ENCODE data around the gene ZNF398.

Gene ZNF398

DNA sequence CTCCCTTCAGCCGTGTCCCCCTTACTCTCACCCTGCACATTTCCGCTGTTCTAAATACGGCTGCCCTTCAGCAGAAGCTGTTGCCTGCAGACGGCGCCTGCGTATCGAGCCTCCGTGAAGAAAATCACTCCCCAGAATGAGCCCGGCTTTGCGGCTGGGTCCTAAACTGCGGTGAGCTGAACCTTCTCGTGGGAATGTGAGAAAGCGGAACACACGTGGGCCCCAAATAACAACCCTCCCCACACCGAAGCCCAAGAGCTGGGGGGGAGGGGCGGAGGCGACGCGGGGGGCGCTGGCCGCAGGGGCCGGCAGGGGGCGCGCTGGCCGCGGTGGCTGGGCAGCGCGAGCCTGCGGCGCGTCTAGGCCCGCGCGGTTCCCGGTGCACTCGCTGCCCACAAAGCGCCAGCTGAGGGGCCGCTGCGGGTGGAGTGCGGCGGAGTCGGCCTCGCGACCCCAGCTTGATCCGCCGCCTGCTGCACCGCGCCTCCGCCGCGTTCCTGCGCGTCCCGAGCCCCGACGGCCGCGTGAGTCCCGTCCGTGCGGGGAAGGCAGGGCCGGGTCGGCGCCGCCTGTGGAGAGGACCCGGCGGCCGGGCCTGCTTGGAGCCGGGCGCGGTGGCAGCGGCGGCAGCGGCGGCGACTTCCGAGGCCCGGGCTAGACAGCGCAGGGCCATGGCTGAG, at the start of gene ZNF398:
Gene ZNF398, plus strand, starts transcription at position 382 of the 680 bp plus-strand sequence. Its CDS starts 290 bp downstream, at position 672.
- TF ChIP-seq, protein P1, sequence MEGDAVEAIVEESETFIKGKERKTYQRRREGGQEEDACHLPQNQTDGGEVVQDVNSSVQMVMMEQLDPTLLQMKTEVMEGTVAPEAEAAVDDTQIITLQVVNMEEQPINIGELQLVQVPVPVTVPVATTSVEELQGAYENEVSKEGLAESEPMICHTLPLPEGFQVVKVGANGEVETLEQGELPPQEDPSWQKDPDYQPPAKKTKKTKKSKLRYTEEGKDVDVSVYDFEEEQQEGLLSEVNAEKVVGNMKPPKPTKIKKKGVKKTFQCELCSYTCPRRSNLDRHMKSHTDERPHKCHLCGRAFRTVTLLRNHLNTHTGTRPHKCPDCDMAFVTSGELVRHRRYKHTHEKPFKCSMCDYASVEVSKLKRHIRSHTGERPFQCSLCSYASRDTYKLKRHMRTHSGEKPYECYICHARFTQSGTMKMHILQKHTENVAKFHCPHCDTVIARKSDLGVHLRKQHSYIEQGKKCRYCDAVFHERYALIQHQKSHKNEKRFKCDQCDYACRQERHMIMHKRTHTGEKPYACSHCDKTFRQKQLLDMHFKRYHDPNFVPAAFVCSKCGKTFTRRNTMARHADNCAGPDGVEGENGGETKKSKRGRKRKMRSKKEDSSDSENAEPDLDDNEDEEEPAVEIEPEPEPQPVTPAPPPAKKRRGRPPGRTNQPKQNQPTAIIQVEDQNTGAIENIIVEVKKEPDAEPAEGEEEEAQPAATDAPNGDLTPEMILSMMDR (IDR thresholded peaks at IDR 0.05; ENCODE audit: low read depth, low read length) = peak; percentile 28

DNA sequence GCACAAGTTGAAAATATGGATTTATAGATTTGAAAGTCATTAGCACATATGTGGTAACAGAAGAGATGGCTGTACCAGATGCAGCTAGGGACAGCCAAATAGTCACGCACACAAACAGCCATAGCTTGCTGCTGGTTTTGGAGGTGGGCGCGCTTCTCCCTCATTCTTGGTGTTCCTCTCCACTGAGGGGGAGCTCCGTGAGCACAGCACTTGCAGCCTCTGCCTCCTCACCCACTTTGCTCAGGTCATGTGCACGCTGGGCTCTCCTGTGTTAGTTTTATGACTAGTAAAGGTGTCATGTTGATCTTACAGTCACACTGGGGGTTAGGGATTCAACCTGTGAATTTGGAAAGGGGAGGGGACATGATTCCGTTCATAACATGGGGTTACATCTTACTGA, 48.2 kb upstream of the ZNF398 start:
- DNase-seq (ENCODE audit: low read depth in 2 of 2) = no peak
- no peak overlapping the region for H3K4me3 ChIP-seq (replicated peaks in 1 of 2; ENCODE audit: low read depth in 2 of 2, low read length in 2 of 2)
- TF ChIP-seq, protein P1 (IDR thresholded peaks at IDR 0.05; ENCODE audit: low read depth, low read length) = no peak

More for the DNA sequence above, at the start of gene ZNF398:
- peak within 1 kb of the TSS; percentile 83 to 86 for H3K4me3 ChIP-seq (replicated peaks in 1 of 2; ENCODE audit: low read depth in 2 of 2, low read length in 2 of 2)
- DNase-seq (ENCODE audit: low read depth in 2 of 2) = peak; percentile 73 to 84

GRCh38 chr7:149100821-149101220, 46.4 kb upstream of the ZNF398 start:
- TF ChIP-seq, protein P1 (IDR thresholded peaks at IDR 0.05; ENCODE audit: low read depth, low read length) = no peak
- no peak overlapping the region for H3K4me3 ChIP-seq (replicated peaks in 1 of 2; ENCODE audit: low read depth in 2 of 2, low read length in 2 of 2)
- DNase-seq (ENCODE audit: low read depth in 2 of 2) = no peak

- H3K4me3 ChIP-seq (replicated peaks in 1 of 2; ENCODE audit: low read depth in 2 of 2, low read length in 2 of 2) = no peak overlapping the region
- DNase-seq (ENCODE audit: low read depth in 2 of 2) = no peak
- TF ChIP-seq, protein P1 (IDR thresholded peaks at IDR 0.05; ENCODE audit: low read depth, low read length) = no peak
These were observed 44.6 kb upstream of the ZNF398 start for GRCh38 chr7:149102666-149103065.

DNA sequence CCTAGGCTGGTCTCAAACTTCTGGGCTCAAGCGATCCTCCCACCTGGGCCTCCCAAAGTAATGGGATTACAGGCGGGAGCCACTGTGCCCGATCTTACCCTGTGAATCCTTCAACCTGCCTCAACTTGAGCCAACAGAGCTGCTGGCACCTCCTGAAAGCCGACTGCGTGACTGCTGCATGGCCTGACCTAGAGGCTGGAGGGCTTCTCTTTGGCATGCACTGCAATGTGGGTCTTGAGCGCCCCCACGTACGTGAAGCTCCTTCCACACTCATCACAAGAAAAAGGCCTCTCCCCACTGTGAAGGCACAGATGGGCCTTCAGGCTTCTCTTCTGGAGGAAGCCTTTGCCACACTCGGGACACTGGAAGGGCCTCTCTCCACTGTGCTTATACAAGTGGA, 43.8 kb upstream of the ZNF398 start:
- no peak overlapping the region for H3K4me3 ChIP-seq (replicated peaks in 1 of 2; ENCODE audit: low read depth in 2 of 2, low read length in 2 of 2)
- DNase-seq (ENCODE audit: low read depth in 2 of 2) = no peak
- TF ChIP-seq, protein P1 (IDR thresholded peaks at IDR 0.05; ENCODE audit: low read depth, low read length) = no peak

DNA sequence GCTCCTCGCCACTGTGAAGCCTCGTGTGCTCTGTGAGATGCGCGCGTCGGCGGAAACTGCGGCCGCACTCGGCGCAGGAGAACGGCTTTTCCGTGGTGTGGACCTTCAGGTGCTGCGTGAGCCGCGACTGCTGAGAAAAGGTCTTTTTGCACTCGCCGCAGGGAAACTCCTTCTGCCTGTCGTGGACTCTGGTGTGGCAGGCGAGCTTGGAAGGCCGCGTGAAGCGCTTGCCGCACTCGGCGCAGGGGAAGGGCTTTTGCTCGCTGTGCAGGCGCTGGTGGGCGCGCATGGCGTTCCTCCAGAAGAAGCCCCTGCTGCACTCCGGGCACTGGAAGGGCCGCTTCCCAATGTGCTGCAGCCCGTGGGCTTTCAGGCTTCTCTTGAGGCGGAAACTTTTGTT, 43.0 kb upstream of the ZNF398 start:
- H3K4me3 ChIP-seq (replicated peaks in 1 of 2; ENCODE audit: low read depth in 2 of 2, low read length in 2 of 2) = no peak overlapping the region
- TF ChIP-seq, protein P1 (IDR thresholded peaks at IDR 0.05; ENCODE audit: low read depth, low read length) = no peak
- no peak for DNase-seq (ENCODE audit: low read depth in 2 of 2)

DNA sequence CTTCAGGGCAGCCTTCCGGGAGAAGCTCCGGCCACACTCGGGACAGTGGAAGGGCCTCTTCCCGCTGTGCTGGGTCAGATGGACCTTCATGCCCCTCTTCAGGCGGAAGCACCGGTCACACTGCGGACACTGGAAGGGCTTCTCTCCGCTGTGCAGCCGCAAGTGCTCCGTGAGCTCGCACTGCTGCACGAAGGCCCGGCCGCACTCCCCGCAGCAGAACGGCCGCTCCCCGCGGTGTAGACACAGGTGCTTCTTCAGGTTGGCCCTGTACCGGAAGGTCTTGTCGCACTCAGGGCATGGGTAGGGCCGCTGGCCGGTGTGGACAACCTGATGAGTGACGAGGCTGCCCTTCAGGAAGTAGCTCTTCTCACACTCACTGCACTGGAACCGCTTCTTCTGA, 42.5 kb upstream of the ZNF398 start:
- TF ChIP-seq, protein P1 (IDR thresholded peaks at IDR 0.05; ENCODE audit: low read depth, low read length) = no peak
- DNase-seq (ENCODE audit: low read depth in 2 of 2) = no peak

More for the DNA sequence above, 42.5 kb upstream of the ZNF398 start:
- no peak overlapping the region for H3K4me3 ChIP-seq (replicated peaks in 1 of 2; ENCODE audit: low read depth in 2 of 2, low read length in 2 of 2)

Measured in cardiac fibroblast (primary cell).